Activated CD4-positive, alpha-beta T cell treated with anti-CD3 and anti-CD28 coated beads, Interleukin-2, amount 10 ng/mL, durations not matched to agents 7 days and 5 days (primary cell): ENCODE measurements around the gene KCNA5. TPM values are rescaled to one million over a fixed set of nuclear protein-coding genes. Genes with fewer than 3 reads are reported as not detected.

Source experiments
- CTCF ChIA-PET: fragments of 350-600 bp; sonication (Branson Sonifier 250); formaldehyde crosslinking; loops from one replicate; lab custom pipeline; 2021; ENCODE audit warnings: antibody characterized with exemption; lab: Charles Lee
- POLR2A ChIA-PET: fragments of 350-600 bp; sonication (Branson Sonifier 250); formaldehyde crosslinking; loops from one replicate; lab custom pipeline; 2021; ENCODE audit warnings: antibody characterized with exemption; lab: Charles Lee
- DNase-seq: peaks from one replicate; pipeline ENCODE4 v3.0.0-alpha.2; 2020
- H3K27ac Mint-ChIP-seq: one replicate; pipeline ENCODE4 v1.8.0; 2021; ENCODE audit warnings: mild to moderate bottlenecking, moderate library complexity, mixed read lengths
- H3K27me3 Mint-ChIP-seq: one replicate; pipeline ENCODE4 v1.8.0; 2021; ENCODE audit warnings: mixed read lengths
- H3K36me3 Mint-ChIP-seq: one replicate; pipeline ENCODE4 v1.8.0; 2021; ENCODE audit warnings: low read depth, mixed read lengths
- H3K4me1 Mint-ChIP-seq: one replicate; pipeline ENCODE4 v1.8.0; 2021; ENCODE audit warnings: mixed read lengths
- H3K4me3 Mint-ChIP-seq: one replicate; pipeline ENCODE4 v1.8.0; 2021; ENCODE audit warnings: mild to moderate bottlenecking, moderate library complexity, mixed read lengths
- H3K9me3 Mint-ChIP-seq: one replicate; pipeline ENCODE4 v1.8.0; 2021; ENCODE audit warnings: mixed read lengths
- total RNA-seq, 2 experiments: library from RNA; stranded (reverse); gene quantifications; one replicate each; pipeline ENCODE4 v1.2.3, GENCODE V29; 2021

The KCNA5 gene
- total RNA-seq, result not detected

GRCh38 chr12:5043589-5044419 is at the start of gene KCNA5:
Gene KCNA5, plus strand, starts transcription at chr12:5043879. Its CDS starts 269 bp downstream, at chr12:5044148.
- H3K4me1 Mint-ChIP-seq, result no peaks in the 10 kb centered on the region
- POLR2A ChIA-PET, result no interaction called here
- CTCF ChIA-PET, result interaction anchor here (1.1 kb wide), 1 partner anchor 11 kb away, joined by 3 read pairs; no protein-coding TSS in a partner anchor

DNA sequence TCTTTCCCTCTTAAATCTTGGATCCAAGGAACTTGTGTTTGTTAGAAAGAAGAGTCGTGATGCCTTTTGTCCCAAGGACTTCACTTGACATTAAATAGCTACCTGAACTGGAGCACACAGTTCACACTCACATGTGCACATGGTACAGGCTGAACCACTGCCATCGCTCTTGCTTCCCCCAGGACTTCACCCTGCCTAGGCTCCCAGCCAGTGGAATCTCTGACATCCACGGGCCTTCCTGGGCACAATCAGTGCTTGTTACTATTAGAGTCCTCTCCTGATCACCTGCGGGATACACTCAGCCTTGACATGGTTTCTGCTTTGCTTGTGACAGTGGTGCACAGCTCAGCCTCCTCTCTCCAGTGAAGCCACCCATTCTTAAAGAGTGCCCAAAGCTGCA is 49.1 kb upstream of the KCNA5 start:
- no peaks in the 10 kb centered on the region for H3K4me1 Mint-ChIP-seq
- H3K36me3 Mint-ChIP-seq, result no peaks in the 10 kb centered on the region
- H3K27me3 Mint-ChIP-seq, result peaks cover 12% of the 10 kb centered on the region
- CTCF ChIA-PET, result interaction anchor here (1.2 kb wide), 1 partner anchor 139 kb away, joined by 3 read pairs; no protein-coding TSS in a partner anchor
- H3K27ac Mint-ChIP-seq, result no peak overlapping the region
- POLR2A ChIA-PET, result no interaction called here
- DNase-seq, result no peak
- H3K9me3 Mint-ChIP-seq, result no peaks in the 10 kb centered on the region
- no peak overlapping the region for H3K4me3 Mint-ChIP-seq

More at GRCh38 chr12:5043589-5044419, at the start of gene KCNA5:
- Mint-ChIP-seq H3K27ac (no peak within 1 kb of the TSS), H3K36me3 (no peaks in the 10 kb centered on the region), H3K9me3 (no peaks in the 10 kb centered on the region), H3K4me3 (no peak within 1 kb of the TSS), H3K27me3 (peaks cover 45% of the 10 kb centered on the region)
- DNase-seq, result no peak

- no peaks in the 10 kb centered on the region for H3K9me3 Mint-ChIP-seq
- H3K36me3 Mint-ChIP-seq, result no peaks in the 10 kb centered on the region
- H3K4me3 Mint-ChIP-seq, result no peak overlapping the region
- POLR2A ChIA-PET, result no interaction called here
- CTCF ChIA-PET, result interaction anchor here (1.0 kb wide), 1 partner anchor 139 kb away, joined by 3 read pairs; no protein-coding TSS in a partner anchor
- DNase-seq, result no peak
- H3K27me3 Mint-ChIP-seq, result peaks cover 3% of the 10 kb centered on the region
- H3K27ac Mint-ChIP-seq, result no peak overlapping the region
- no peaks in the 10 kb centered on the region for H3K4me1 Mint-ChIP-seq
These were observed 47.0 kb upstream of the KCNA5 start for GRCh38 chr12:4996714-4997113.

GRCh38 chr12:4997939-4998338 is 45.7 kb upstream of the KCNA5 start:
- no peak overlapping the region for H3K27ac Mint-ChIP-seq
- H3K9me3 Mint-ChIP-seq, result no peaks in the 10 kb centered on the region
- no peaks in the 10 kb centered on the region for H3K36me3 Mint-ChIP-seq
- ChIA-PET CTCF (no interaction called here), POLR2A (no interaction called here)
- H3K4me1 Mint-ChIP-seq, result no peaks in the 10 kb centered on the region
- H3K4me3 Mint-ChIP-seq, result no peak overlapping the region
- no peak for DNase-seq
- H3K27me3 Mint-ChIP-seq, result no peaks in the 10 kb centered on the region

GRCh38 chr12:5000204-5000603 is 43.5 kb upstream of the KCNA5 start:
- ChIA-PET CTCF (no interaction called here), POLR2A (no interaction called here)
- H3K27ac Mint-ChIP-seq, result no peak overlapping the region
- H3K4me1 Mint-ChIP-seq, result no peaks in the 10 kb centered on the region
- H3K36me3 Mint-ChIP-seq, result no peaks in the 10 kb centered on the region
- no peaks in the 10 kb centered on the region for H3K9me3 Mint-ChIP-seq
- no peak overlapping the region for H3K4me3 Mint-ChIP-seq
- no peak for DNase-seq
- H3K27me3 Mint-ChIP-seq, result peaks cover 2% of the 10 kb centered on the region

- Mint-ChIP-seq H3K4me1 (no peaks in the 10 kb centered on the region), H3K36me3 (no peaks in the 10 kb centered on the region), H3K4me3 (no peak overlapping the region), H3K27ac (no peak overlapping the region), H3K27me3 (peaks cover 4% of the 10 kb centered on the region), H3K9me3 (no peaks in the 10 kb centered on the region)
- ChIA-PET CTCF (no interaction called here), POLR2A (no interaction called here)
- DNase-seq, result no peak
These were observed 42.9 kb upstream of the KCNA5 start for GRCh38 chr12:5000658-5001385.

DNA sequence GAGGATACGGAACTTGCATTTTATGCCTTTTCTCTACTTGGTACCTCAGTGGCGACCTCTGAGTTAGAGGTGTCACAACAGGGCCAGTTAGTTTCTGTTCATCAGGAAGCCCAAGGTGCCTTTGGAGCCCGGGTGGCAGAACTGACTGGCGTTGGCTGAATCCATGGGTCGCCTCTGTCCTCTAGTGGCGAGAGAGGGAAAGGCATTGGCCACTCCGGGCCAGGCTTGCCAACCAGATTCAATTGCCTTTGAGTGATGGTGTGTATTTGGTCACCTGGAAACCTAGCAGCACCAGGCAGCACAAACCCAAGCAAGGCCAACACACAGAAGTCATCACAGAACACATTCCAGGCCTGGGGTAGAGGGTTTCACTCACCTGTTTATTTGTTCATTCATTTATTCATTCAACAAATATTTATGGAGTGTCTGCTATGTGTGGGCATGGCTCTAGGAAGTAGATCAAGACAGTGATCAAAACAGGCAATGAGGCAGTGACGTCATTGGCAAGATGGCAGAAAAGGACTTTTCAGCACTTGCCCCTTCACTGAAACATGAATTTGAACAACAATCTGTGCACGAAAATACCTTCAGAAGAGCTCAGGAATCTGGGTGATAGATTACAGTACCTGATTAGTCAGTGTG is 40.5 kb upstream of the KCNA5 start:
- POLR2A ChIA-PET, result no interaction called here
- peaks cover 5% of the 10 kb centered on the region for H3K27me3 Mint-ChIP-seq
- no peaks in the 10 kb centered on the region for H3K36me3 Mint-ChIP-seq
- no peak overlapping the region for H3K4me3 Mint-ChIP-seq
- no peaks in the 10 kb centered on the region for H3K4me1 Mint-ChIP-seq
- CTCF ChIA-PET, result no interaction called here
- H3K27ac Mint-ChIP-seq, result no peak overlapping the region
- no peaks in the 10 kb centered on the region for H3K9me3 Mint-ChIP-seq
- DNase-seq, result peak; percentile 58

- DNase-seq, result no peak
- no peak overlapping the region for H3K27ac Mint-ChIP-seq
- no peaks in the 10 kb centered on the region for H3K9me3 Mint-ChIP-seq
- H3K4me1 Mint-ChIP-seq, result no peaks in the 10 kb centered on the region
- POLR2A ChIA-PET, result no interaction called here
- no peaks in the 10 kb centered on the region for H3K36me3 Mint-ChIP-seq
- no peak overlapping the region for H3K4me3 Mint-ChIP-seq
- peaks cover 15% of the 10 kb centered on the region for H3K27me3 Mint-ChIP-seq
- CTCF ChIA-PET, result no interaction called here
These were observed 35.0 kb upstream of the KCNA5 start for GRCh38 chr12:5008661-5009060.

- Mint-ChIP-seq H3K27ac (no peak overlapping the region), H3K27me3 (peaks cover 15% of the 10 kb centered on the region), H3K4me1 (no peaks in the 10 kb centered on the region), H3K36me3 (no peaks in the 10 kb centered on the region), H3K4me3 (no peak overlapping the region), H3K9me3 (no peaks in the 10 kb centered on the region)
- ChIA-PET POLR2A (no interaction called here), CTCF (no interaction called here)
- DNase-seq, result no peak
These were observed 33.5 kb upstream of the KCNA5 start for GRCh38 chr12:5010151-5010550.

GRCh38 chr12:5012337-5012736 is 31.3 kb upstream of the KCNA5 start:
- CTCF ChIA-PET, result interaction anchor here (0.9 kb wide), 1 partner anchor 10 kb away, joined by 6 read pairs; no protein-coding TSS in a partner anchor
- peaks cover 11% of the 10 kb centered on the region for H3K27me3 Mint-ChIP-seq
- H3K36me3 Mint-ChIP-seq, result no peaks in the 10 kb centered on the region
- no peak overlapping the region for H3K27ac Mint-ChIP-seq
- POLR2A ChIA-PET, result no interaction called here
- H3K9me3 Mint-ChIP-seq, result no peaks in the 10 kb centered on the region
- H3K4me1 Mint-ChIP-seq, result no peaks in the 10 kb centered on the region
- no peak overlapping the region for H3K4me3 Mint-ChIP-seq
- no peak for DNase-seq

DNA sequence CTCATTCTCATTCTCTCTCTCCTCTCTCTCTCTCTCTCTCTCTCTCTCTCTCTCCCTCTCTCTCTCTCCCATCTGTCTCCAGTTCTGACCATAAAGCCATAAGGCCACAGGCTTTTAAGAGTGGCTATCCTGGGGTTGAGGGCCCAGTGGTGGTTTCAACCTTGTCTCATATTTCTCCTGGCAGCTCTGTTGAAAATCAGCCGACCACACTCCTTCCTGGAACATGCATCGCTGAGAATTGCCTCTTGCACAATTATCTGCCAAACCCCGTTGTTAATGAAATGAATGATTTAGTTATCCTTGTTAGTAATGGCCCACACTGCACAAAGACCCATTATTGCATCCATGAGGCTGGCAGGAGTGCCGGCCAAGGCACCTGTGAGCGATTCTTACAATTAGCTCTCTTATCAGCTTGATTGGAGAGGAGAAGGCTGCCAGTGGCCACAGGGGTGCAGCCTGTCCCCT is 30.4 kb upstream of the KCNA5 start:
- ChIA-PET CTCF (interaction anchor here (0.6 to 0.7 kb wide), 2 partner anchors 27 to 1553 kb away, joined by 3 to 6 read pairs; no protein-coding TSS in a partner anchor), POLR2A (interaction anchor here (0.5 to 0.7 kb wide), 2 partner anchors 66 to 108 kb away, joined by 3 to 4 read pairs; no protein-coding TSS in a partner anchor)
- no peak for DNase-seq

DNA sequence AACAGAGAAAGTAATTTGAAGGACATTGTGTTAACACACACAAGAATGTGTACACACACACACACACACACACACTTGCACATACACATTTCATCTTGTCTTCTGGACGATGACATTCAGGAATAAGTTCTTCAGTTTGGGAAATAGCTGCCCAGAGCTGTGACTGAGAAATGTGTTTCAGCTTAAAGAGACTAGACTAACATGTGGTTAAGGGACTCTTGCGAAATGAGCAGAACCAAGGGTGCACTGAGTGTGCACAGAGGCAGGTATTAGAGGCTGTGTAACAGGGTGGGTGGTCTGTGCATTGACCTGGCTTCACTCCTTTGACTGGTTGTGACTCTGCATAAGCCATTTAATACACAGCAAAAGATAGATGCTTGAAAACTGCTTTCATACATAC is 29.4 kb upstream of the KCNA5 start:
- Mint-ChIP-seq H3K27me3 (peaks cover 8% of the 10 kb centered on the region), H3K36me3 (no peaks in the 10 kb centered on the region), H3K9me3 (no peaks in the 10 kb centered on the region), H3K4me3 (no peak overlapping the region), H3K27ac (no peak overlapping the region), H3K4me1 (no peaks in the 10 kb centered on the region)
- ChIA-PET CTCF (no interaction called here), POLR2A (no interaction called here)
- DNase-seq, result no peak

More for the DNA sequence above, 30.4 kb upstream of the KCNA5 start:
- H3K36me3 Mint-ChIP-seq, result no peaks in the 10 kb centered on the region
- no peaks in the 10 kb centered on the region for H3K4me1 Mint-ChIP-seq
- H3K27me3 Mint-ChIP-seq, result peaks cover 11% of the 10 kb centered on the region
- no peak overlapping the region for H3K27ac Mint-ChIP-seq
- no peak overlapping the region for H3K4me3 Mint-ChIP-seq
- no peaks in the 10 kb centered on the region for H3K9me3 Mint-ChIP-seq
